ENCODE measurements around the gene SPACA6. TPM values are rescaled to one million over a fixed set of nuclear protein-coding genes. Genes with fewer than 3 reads are reported as not detected.

Gene SPACA6
- polyA plus RNA-seq, 1 experiment: 8.5 TPM

- Histone ChIP-seq H3K36me3 (ENCODE audit: control insufficient read depth, insufficient read depth, low read length) (no peaks in the 10 kb centered on the region), H3K27me3 (ENCODE audit: control insufficient read depth, insufficient read depth, low read length) (no peaks in the 10 kb centered on the region), H3K4me3 (ENCODE audit: low read depth, low read length) (no peak overlapping the region)
- ChIA-PET POLR2A (no interaction called here), CTCF (interaction anchor here (1.0 to 1.2 kb wide), 2 partner anchors 9 to 231 kb away, joined by 3 to 5 read pairs; no protein-coding TSS in a partner anchor)
- no peak for TF ChIP-seq CTCF (IDR thresholded peaks at IDR 0.05; ENCODE audit: insufficient read depth, low read depth, low read length)
- no peak for DNase-seq (ENCODE audit: low read depth)
Measured at GRCh38 chr19:51652266-51652665, 40.9 kb upstream of the SPACA6 start.

- TF ChIP-seq CTCF (IDR thresholded peaks at IDR 0.05; ENCODE audit: insufficient read depth, low read depth, low read length): no peak
- ChIA-PET POLR2A (no interaction called here), CTCF (interaction anchor here (1.0 to 2.3 kb wide), 3 partner anchors 8 to 232 kb away, joined by 3 to 10 read pairs (median 5); no protein-coding TSS in a partner anchor)
- Histone ChIP-seq H3K4me3 (ENCODE audit: low read depth, low read length) (no peak overlapping the region), H3K27me3 (ENCODE audit: control insufficient read depth, insufficient read depth, low read length) (no peaks in the 10 kb centered on the region), H3K36me3 (ENCODE audit: control insufficient read depth, insufficient read depth, low read length) (no peaks in the 10 kb centered on the region)
- no peak for DNase-seq (ENCODE audit: low read depth)
Measured at GRCh38 chr19:51653162-51653561, 40.0 kb upstream of the SPACA6 start.

GRCh38 chr19:51654783-51655182, 38.3 kb upstream of the SPACA6 start:
- no peak for TF ChIP-seq CTCF (IDR thresholded peaks at IDR 0.05; ENCODE audit: insufficient read depth, low read depth, low read length)
- Histone ChIP-seq H3K36me3 (ENCODE audit: control insufficient read depth, insufficient read depth, low read length) (no peaks in the 10 kb centered on the region), H3K4me3 (ENCODE audit: low read depth, low read length) (no peak overlapping the region), H3K27me3 (ENCODE audit: control insufficient read depth, insufficient read depth, low read length) (no peaks in the 10 kb centered on the region)
- DNase-seq (ENCODE audit: low read depth): no peak
- POLR2A ChIA-PET: no interaction called here
- CTCF ChIA-PET: interaction anchor here (0.8 to 2.3 kb wide), 6 partner anchors 35 to 183 kb away, joined by 3 to 10 read pairs (median 4); no protein-coding TSS in a partner anchor

- ChIA-PET POLR2A (no interaction called here), CTCF (interaction anchor here (0.6 to 2.3 kb wide), 18 partner anchors 8 to 416 kb away, joined by 3 to 14 read pairs (median 4); no protein-coding TSS in a partner anchor)
- peak; percentile 73 for TF ChIP-seq CTCF (IDR thresholded peaks at IDR 0.05; ENCODE audit: insufficient read depth, low read depth, low read length)
- H3K27me3 ChIP-seq (ENCODE audit: control insufficient read depth, insufficient read depth, low read length): no peaks in the 10 kb centered on the region
- H3K4me3 ChIP-seq (ENCODE audit: low read depth, low read length): no peak overlapping the region
- no peak for DNase-seq (ENCODE audit: low read depth)
- H3K36me3 ChIP-seq (ENCODE audit: control insufficient read depth, insufficient read depth, low read length): no peaks in the 10 kb centered on the region
Measured at GRCh38 chr19:51660975-51661600, 32.0 kb upstream of the SPACA6 start.

- TF ChIP-seq CTCF (IDR thresholded peaks at IDR 0.05; ENCODE audit: insufficient read depth, low read depth, low read length): no peak
- Histone ChIP-seq H3K27me3 (ENCODE audit: control insufficient read depth, insufficient read depth, low read length) (0 out of 2 replicates have a peak, but pooled peaks cover 2% of the 10 kb centered on the region), H3K4me3 (ENCODE audit: low read depth, low read length) (no peak overlapping the region), H3K36me3 (ENCODE audit: control insufficient read depth, insufficient read depth, low read length) (no peaks in the 10 kb centered on the region)
- ChIA-PET CTCF (interaction anchor here (0.7 to 1.8 kb wide), 4 partner anchors 16 to 191 kb away, joined by 3 to 8 read pairs (median 3); no protein-coding TSS in a partner anchor), POLR2A (no interaction called here)
- no peak for DNase-seq (ENCODE audit: low read depth)
Measured at GRCh38 chr19:51663650-51664049, 29.5 kb upstream of the SPACA6 start.

Measured in BJ (cell line).